Pancreas (tissue), 10 donors: ENCODE data around the gene FTO. TPM values are rescaled to one million over a fixed set of nuclear protein-coding genes. Genes with fewer than 3 reads are reported as not detected.

Experiments
- ATAC-seq, 4 donors: fragments of 200-7000 bp; cut with Tn5 transposase; one replicate each; pipeline versions ENCODE4 v1.8.0 to v1.9.1; 2020; ENCODE audit warnings: mild to moderate bottlenecking in 4 of 4, moderate library complexity in 4 of 4
- DNase-seq, 6 donors: peaks; one replicate each; pipeline ENCODE4 v3.0.0-alpha.2; 2020
- FAIRE-seq: peaks from 2 replicates; lab custom pipeline; 2012; peaks lifted over from hg19 to GRCh38; lab: Jason Lieb, UNC
- H3K27ac ChIP-seq, 4 donors: fragments of 200-600 bp; sonication (generic); 1 replicate in 3 of 4; 2 replicates in 1 of 4; pipeline versions ENCODE4 v1.5.0 to v1.8.0; 2020
- H3K27me3 ChIP-seq, 4 donors: fragments of 200-600 bp; one replicate each; pipeline ENCODE4 v1.8.0; 2021
- H3K36me3 ChIP-seq, 3 donors: fragments of 200-600 bp; sonication (generic) in 1 of 3; one replicate each; pipeline versions ENCODE4 v1.5.0 to v1.8.0; 2020 to 2021
- H3K4me1 ChIP-seq, 3 donors: fragments of 200-600 bp; one replicate each; pipeline ENCODE4 v1.8.0; 2021
- H3K4me3 ChIP-seq, 4 donors: fragments of 200-600 bp; sonication (generic) in 2 of 4; one replicate each; pipeline versions ENCODE4 v1.5.0 to v1.8.0; 2020 to 2021
- H3K9me3 ChIP-seq, 4 donors: fragments of 200-600 bp; one replicate each; pipeline ENCODE4 v1.8.0; 2021
- CTCF ChIP-seq, 4 donors: fragments of 200-600 bp; sonication (generic) in 3 of 4; IDR thresholded peaks; one replicate each; pipeline versions ENCODE4 v1.5.0 to v1.8.0; 2021; ENCODE audit warnings: antibody characterized with exemption in 4 of 4
- WGBS, 2 donors: extraction: QIAGEN DNeasy Blood & Tissue Kit; methylation state at CpG; one replicate each; pipeline ENCODE4 v1.1.7; 2013; 5-methylcytosine and 5-hydroxymethylcytosine counted together
- intact Hi-C, 3 donors: fragments of 100-400 bp; cut with DNase I; formaldehyde crosslinking; loops; one replicate each; pipeline versions ENCODE4 v1.11.1 to v1.14.2; 2022
- polyA plus RNA-seq, 2 donors: library from polyadenylated mRNA; stranded (reverse); fragments of 200-250 nt; gene quantifications; one replicate each; pipeline ENCODE4 v1.2.3, GENCODE V29; 2013
- total RNA-seq, 6 donors: library from RNA; stranded (reverse); fragmentation: NEBNext Ultra II Directional in 4 of 6; extraction: Animal tissue kit (Norgen Biotek cat#: 25700) in 4 of 6; gene quantifications; one replicate each; pipeline versions ENCODE4 v1.2.1 to v1.2.4, GENCODE V29; 2021 to 2023
- donor health status: healthy with polysubstance abuse.
- donor health status: DM: no; HTN: no; CAD: no; lungs with moderate emphysema.
- donor health status: DM: no; HTN: no; CAD: no.
- donor health status: control.
- donor health status: control.
- donor health status: Bipolar disorder and iron deficiency.
- donor health status: DM: yes; HTN: yes; CAD: no.
- donor health status: DM: no; HTN: no; CAD: no.
- donor health status: DM: no; HTN: no; CAD: no.
- donor health status: DM: yes; HTN: yes; CAD: no.

FTO gene
- total and polyA plus RNA-seq, 8 donors, result 7.6 to 45.0 (median 31.7) TPM

GRCh38 chr16:53896722-53897121 lies 192.8 kb downstream of the FTO start:
- intact Hi-C loops, result no loop called here
- 80 to 81% methylated on average over 7 of the region's 7 CpGs for WGBS, 2 donors
- no peak for ATAC-seq
- no peak overlapping the region for H3K27ac ChIP-seq
- TF ChIP-seq CTCF (IDR thresholded peaks at IDR 0.05), result no peak
- H3K9me3 ChIP-seq, result no peaks in the 10 kb centered on the region
- H3K4me1 ChIP-seq, result peaks cover 0 to 24% (median 4%) of the 10 kb centered on the region in 3 donors
- no peaks in the 10 kb centered on the region for H3K27me3 ChIP-seq
- FAIRE-seq, result no peak
- H3K36me3 ChIP-seq, result no peaks in the 10 kb centered on the region
- H3K4me3 ChIP-seq, result no peak overlapping the region
- no peak for DNase-seq

GRCh38 chr16:53898993-53899392 lies 195.0 kb downstream of the FTO start:
- H3K4me3 ChIP-seq, result no peak overlapping the region
- WGBS, 2 donors, result 3 to 4% methylated on average over 1 of the region's 1 CpG
- no peaks in the 10 kb centered on the region for H3K36me3 ChIP-seq
- DNase-seq, result no peak
- peaks cover 0 to 19% (median 4%) of the 10 kb centered on the region in 3 donors for H3K4me1 ChIP-seq
- H3K27me3 ChIP-seq, result no peaks in the 10 kb centered on the region
- no peaks in the 10 kb centered on the region for H3K9me3 ChIP-seq
- FAIRE-seq, result no peak
- no peak for TF ChIP-seq CTCF (IDR thresholded peaks at IDR 0.05)
- H3K27ac ChIP-seq, result no peak overlapping the region
- peak; percentile 40 to 67 (median 54) for ATAC-seq
- intact Hi-C loops, result no loop called here

DNA sequence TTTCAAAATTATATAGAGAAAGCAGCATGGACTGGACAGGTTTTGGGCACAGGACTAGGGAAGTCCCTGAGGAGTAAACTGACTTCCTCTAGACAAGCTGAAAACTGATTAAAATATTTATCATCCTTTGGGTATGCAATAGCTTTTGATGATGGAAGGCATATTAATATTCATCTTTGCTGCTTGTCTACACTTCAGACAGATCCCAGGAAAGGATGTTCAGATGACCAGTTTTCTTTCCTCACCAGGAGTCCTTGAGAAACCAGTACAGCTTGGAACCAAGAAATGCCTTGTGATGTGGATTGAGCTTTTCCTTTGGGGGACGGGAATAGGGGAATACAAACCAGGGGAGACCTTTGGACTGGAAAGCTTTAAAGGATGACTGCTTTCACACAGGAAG lies 195.5 kb downstream of the FTO start:
- TF ChIP-seq CTCF (IDR thresholded peaks at IDR 0.05), result no peak
- intact Hi-C loops, result no loop called here
- Histone ChIP-seq H3K4me1 (peaks cover 0 to 18% (median 4%) of the 10 kb centered on the region in 3 donors), H3K9me3 (no peaks in the 10 kb centered on the region), H3K4me3 (no peak overlapping the region), H3K36me3 (no peaks in the 10 kb centered on the region), H3K27me3 (no peaks in the 10 kb centered on the region), H3K27ac (no peak overlapping the region)
- ATAC-seq (peak in 1 of 4 donors; percentile 25), FAIRE-seq (no peak), DNase-seq (no peak)
- WGBS, 2 donors, result 76 to 87% methylated on average over 1 of the region's 1 CpG

GRCh38 chr16:53900667-53901066 lies 196.7 kb downstream of the FTO start:
- no peak overlapping the region for H3K4me3 ChIP-seq
- no peaks in the 10 kb centered on the region for H3K9me3 ChIP-seq
- ATAC-seq, result peak in 1 of 4 donors; percentile 19
- TF ChIP-seq CTCF (IDR thresholded peaks at IDR 0.05), result no peak
- no peak for FAIRE-seq
- H3K36me3 ChIP-seq, result no peaks in the 10 kb centered on the region
- 33 to 42% methylated on average over 4 of the region's 4 CpGs for WGBS, 2 donors
- intact Hi-C loops, result no loop called here
- H3K27me3 ChIP-seq, result no peaks in the 10 kb centered on the region
- DNase-seq, result no peak
- peaks cover 0 to 18% (median 4%) of the 10 kb centered on the region in 3 donors for H3K4me1 ChIP-seq
- no peak overlapping the region for H3K27ac ChIP-seq

DNA sequence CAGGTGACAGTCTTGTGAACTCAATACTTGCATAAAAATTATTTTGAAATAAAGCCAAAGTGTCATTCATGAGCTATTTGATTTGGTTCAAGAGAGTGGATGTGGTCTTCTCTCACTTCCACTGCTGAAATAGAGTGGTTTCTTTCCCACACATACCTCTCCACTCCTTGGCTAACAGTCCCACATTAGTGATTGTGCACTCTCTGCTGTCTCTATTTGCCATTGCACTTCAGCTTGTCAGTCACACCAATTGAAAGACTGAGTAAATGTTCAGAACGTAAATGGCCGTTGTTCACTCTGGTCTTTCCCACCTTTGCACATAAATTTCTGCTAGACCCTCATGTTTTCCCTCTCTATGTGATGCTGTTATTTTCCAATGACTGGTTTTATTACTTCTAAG lies 197.5 kb downstream of the FTO start:
- Histone ChIP-seq H3K4me1 (peaks cover 0 to 18% (median 4%) of the 10 kb centered on the region in 3 donors), H3K9me3 (no peaks in the 10 kb centered on the region), H3K27me3 (no peaks in the 10 kb centered on the region), H3K4me3 (no peak overlapping the region), H3K36me3 (no peaks in the 10 kb centered on the region), H3K27ac (no peak overlapping the region)
- no peak for TF ChIP-seq CTCF (IDR thresholded peaks at IDR 0.05)
- 87 to 88% methylated on average over 2 of the region's 2 CpGs for WGBS, 2 donors
- ATAC-seq (no peak), FAIRE-seq (no peak), DNase-seq (no peak)
- intact Hi-C loops, result no loop called here
